GM10266 (cell line): Measurements from ENCODE around the gene GCLC.

Experiments
- DNase-seq: peaks from one replicate; pipeline ENCODE4 v3.0.0; 2012; ENCODE audit errors: extremely low spot score
- TF ChIP-seq, protein P1 (sequence below): IDR thresholded peaks from 2 replicates; pipeline ENCODE4 v1.5.1; 2012; ENCODE audit warnings: mild to moderate bottlenecking, low read depth; ENCODE audit not compliant: control insufficient read depth, insufficient read depth; ENCODE audit errors: missing control alignments

The GCLC gene

DNA sequence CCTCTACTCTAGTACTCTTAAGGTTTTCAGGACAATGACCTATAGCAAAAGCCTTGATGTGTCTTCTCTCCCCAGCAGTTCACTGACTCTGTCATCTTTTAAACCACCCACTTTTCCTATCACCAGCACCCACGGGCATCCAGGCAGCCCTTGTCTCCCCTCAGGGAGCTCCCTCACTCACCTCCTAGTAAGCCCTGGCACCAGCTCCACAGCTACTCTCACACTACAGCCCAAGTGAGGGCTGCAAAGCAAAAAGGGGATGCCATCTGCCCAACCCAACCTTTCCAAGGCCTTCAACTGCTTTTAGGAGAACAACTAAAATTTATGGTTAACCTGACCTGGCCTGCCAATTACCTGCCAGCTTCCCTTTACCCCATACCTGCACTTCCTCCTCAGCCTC is 26.0 kb downstream of the GCLC start:
- TF ChIP-seq, protein P1, sequence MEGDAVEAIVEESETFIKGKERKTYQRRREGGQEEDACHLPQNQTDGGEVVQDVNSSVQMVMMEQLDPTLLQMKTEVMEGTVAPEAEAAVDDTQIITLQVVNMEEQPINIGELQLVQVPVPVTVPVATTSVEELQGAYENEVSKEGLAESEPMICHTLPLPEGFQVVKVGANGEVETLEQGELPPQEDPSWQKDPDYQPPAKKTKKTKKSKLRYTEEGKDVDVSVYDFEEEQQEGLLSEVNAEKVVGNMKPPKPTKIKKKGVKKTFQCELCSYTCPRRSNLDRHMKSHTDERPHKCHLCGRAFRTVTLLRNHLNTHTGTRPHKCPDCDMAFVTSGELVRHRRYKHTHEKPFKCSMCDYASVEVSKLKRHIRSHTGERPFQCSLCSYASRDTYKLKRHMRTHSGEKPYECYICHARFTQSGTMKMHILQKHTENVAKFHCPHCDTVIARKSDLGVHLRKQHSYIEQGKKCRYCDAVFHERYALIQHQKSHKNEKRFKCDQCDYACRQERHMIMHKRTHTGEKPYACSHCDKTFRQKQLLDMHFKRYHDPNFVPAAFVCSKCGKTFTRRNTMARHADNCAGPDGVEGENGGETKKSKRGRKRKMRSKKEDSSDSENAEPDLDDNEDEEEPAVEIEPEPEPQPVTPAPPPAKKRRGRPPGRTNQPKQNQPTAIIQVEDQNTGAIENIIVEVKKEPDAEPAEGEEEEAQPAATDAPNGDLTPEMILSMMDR = no peak

DNA sequence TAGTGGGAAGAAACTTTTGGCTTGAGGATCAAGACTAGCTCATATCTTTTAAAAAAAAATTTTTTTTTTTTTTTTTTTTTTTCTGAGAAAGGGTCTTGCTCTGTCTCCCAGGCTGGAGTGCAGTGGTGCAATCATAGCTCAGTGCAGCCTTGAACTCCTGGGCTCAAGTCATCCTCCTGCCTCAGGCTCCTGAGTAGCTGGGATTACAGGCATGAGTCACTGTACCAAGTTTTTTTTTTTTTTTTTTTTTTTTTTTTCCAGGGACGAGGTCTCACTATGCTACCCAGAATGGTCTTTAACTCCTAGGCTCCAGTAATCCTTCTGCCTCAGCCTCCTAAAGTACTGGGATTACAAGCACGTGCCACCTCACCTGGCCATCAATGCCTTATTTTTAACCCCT is 27.9 kb downstream of the GCLC start:
- no peak for DNase-seq
- TF ChIP-seq, protein P1 = no peak

More for the DNA sequence above, 26.0 kb downstream of the GCLC start:
- DNase-seq = no peak

DNA sequence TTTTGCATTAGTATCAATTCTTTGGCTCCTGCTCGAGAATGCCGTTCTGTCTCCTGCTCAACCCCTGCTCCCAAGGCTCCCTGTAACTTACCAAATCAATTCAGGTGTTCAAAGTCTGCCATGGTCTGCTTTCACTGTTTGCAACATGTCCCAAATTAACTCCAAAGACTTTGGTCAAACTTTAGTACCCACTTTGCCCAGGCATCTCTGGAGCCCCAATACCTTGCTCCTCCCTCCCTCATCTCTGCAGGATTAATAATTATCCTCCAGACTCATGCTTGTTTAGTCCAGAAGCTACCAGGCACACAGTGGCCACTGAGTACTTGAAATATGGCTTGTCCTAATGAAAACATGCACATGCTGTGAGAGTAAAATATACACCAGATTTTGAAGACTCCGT is 30.2 kb downstream of the GCLC start:
- TF ChIP-seq, protein P1 = no peak
- no peak for DNase-seq

DNA sequence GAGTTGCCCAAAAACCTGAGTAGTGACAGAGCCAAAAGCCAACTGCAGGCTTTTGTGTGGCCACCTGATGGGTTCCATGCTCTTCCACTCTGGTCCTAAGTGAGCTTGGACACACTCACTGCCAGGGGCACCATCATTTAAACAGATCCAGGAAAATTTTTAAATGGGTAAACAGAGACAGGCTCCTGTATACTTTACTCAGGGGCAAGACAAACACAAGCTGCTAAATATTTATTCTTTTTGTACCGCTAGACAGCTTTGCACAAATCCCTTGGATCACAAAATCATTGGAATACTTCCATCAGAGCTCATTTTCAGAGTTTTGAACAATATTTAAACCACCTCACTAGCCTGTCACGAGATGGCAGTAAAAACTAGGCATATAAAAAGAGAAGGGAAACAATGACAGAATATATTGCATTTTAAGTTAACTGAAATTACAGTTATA is 31.4 kb downstream of the GCLC start:
- DNase-seq = no peak
- TF ChIP-seq, protein P1 = no peak

DNA sequence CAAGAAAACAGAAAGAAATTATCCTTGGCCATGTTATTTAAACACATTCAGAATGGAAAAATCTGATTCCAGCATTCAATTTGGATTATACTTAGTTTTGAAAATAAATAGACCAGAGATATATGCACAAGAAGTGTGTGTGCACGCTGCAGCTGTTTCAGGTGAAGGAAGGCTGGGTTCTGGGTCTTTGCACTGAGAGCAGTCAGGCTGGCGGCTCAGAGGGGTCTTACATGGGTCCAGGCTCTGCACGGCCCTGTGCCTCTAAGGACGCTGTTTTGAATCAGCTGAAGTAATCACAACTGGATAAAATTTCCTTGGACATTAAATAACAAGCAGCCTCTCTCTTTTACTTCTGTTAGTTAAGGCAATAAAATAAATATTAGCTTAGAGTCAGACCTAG is 31.8 kb downstream of the GCLC start:
- TF ChIP-seq, protein P1 = no peak
- no peak for DNase-seq

DNA sequence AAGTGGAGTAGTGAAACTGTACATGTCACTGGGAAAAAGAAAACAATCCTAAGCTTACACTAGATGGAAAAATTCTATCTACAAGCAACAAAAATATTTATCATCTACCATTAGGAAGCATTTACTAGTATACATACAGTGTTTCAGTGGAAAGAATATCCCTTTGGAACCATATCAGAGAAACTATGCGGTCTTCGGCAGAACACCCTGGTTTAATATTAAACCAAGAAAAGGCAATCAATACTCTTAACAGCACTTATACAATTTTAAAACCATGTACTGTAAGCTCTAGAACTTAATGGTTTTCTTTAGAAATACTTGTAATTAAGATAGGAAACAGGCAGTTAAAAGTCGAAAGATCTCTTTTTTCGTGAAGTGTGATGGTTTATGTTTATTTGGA is 32.3 kb downstream of the GCLC start:
- no peak for DNase-seq
- TF ChIP-seq, protein P1 = no peak

DNA sequence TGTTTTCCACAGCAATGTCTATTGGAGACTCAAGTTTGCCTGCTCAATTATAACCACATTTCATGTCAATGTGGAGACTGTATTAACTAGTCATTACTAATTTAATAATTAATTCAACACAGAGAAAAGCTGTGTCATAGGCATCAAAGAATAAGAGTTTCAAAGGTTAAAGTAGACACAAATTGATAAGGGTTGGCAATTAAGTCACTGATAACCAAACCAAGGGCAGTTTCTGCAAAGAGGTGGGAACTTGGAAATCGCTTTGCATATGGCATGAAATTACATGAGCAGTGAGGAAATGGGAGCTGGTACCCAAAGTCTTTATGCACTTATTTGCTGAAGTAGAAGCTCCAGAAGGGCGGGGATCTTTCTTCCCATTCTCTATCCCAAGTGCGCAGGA is 34.2 kb downstream of the GCLC start:
- TF ChIP-seq, protein P1 = no peak
- DNase-seq = no peak
